Gastroesophageal sphincter (tissue), 4 donors: Measurements from ENCODE around the gene CELSR1. TPM values are rescaled to one million over a fixed set of nuclear protein-coding genes. Genes with fewer than 3 reads are reported as not detected.

Source experiments
- ATAC-seq: fragments of 150-250 bp; one replicate; pipeline ENCODE4 v1.9.1; 2016; ENCODE audit warnings: mild to moderate bottlenecking, moderate library complexity
- H3K27ac ChIP-seq, 4 donors: fragments of 200-600 bp; sonication (generic) in 3 of 4; 1 replicate in 3 of 4; 2 replicates in 1 of 4; pipeline ENCODE4 v1.5.1; 2016 to 2019
- H3K27me3 ChIP-seq: fragments of 200-600 bp; sonication (generic); one replicate; pipeline ENCODE4 v1.5.1; 2019
- H3K36me3 ChIP-seq, 2 donors: fragments of 200-600 bp; sonication (generic); one replicate each; pipeline ENCODE4 v1.5.1; 2019; ENCODE audit warnings: control low read depth in 1 of 2
- H3K4me1 ChIP-seq, 3 donors: fragments of 200-600 bp; sonication (generic); 1 replicate in 2 of 3; 2 replicates in 1 of 3; pipeline ENCODE4 v1.5.1; 2016 to 2019; ENCODE audit warnings: control low read depth in 2 of 3
- H3K4me3 ChIP-seq, 2 donors: fragments of 200-600 bp; sonication (generic); one replicate each; pipeline ENCODE4 v1.5.1; 2019; ENCODE audit warnings: mild to moderate bottlenecking in 1 of 2, moderate library complexity in 1 of 2
- H3K9me3 ChIP-seq, 3 donors: fragments of 200-600 bp; sonication (generic); one replicate each; pipeline ENCODE4 v1.5.1; 2017 to 2019; ENCODE audit warnings: control low read depth in 2 of 3
- EP300 ChIP-seq: sonication (generic); formaldehyde crosslinking; IDR thresholded peaks from one replicate; pipeline ENCODE4 v1.6.1; 2017; ENCODE audit warnings: antibody characterized with exemption, mild to moderate bottlenecking
- POLR2A ChIP-seq, 2 donors: fragments of 450-650 bp; IDR thresholded peaks; one replicate each; pipeline ENCODE4 v1.6.1; 2017; ENCODE audit warnings: antibody characterized with exemption in 2 of 2, mild to moderate bottlenecking in 2 of 2, moderate library complexity in 1 of 2
- POLR2AphosphoS5 ChIP-seq: sonication (generic); formaldehyde crosslinking; IDR thresholded peaks from one replicate; pipeline ENCODE4 v1.6.1; 2017; ENCODE audit warnings: antibody characterized with exemption
- WGBS, 2 donors: methylation state at CpG; one replicate each; pipeline ENCODE4 v1.1.5; 2018; ENCODE audit warnings: low coverage in 1 of 2; 5-methylcytosine and 5-hydroxymethylcytosine counted together
- total RNA-seq, 4 donors: library from RNA; depleted of rRNA; stranded (reverse); fragments of >200 nt; gene quantifications; one replicate each; pipeline ENCODE4 v1.1.0, GENCODE V29; 2016
- TF ChIP-seq, protein P1 (sequence below), 4 experiments: fragments of 200-600 bp in 2 of 4; fragments of 450-650 bp in 2 of 4; sonication (generic) in 1 of 4; IDR thresholded peaks; one replicate each; pipeline ENCODE4 v1.5.1; 2017 to 2019; ENCODE audit warnings: antibody characterized with exemption in 4 of 4, mild to moderate bottlenecking in 2 of 4, moderate library complexity in 2 of 4

The CELSR1 gene
- total RNA-seq, 4 donors from 2014 or later: 1.7 to 4.8 (median 4.3) TPM

- H3K27me3 ChIP-seq: peaks cover 12% of the 10 kb centered on the region
- no peak overlapping the region for H3K4me3 ChIP-seq
- WGBS, 2 donors: 64 to 71% methylated on average over 9 of the region's 15 CpGs
- TF ChIP-seq EP300 (no peak), POLR2A (IDR thresholded peaks at IDR 0.05) (no peak), POLR2AphosphoS5 (no peak)
- TF ChIP-seq, protein P1, sequence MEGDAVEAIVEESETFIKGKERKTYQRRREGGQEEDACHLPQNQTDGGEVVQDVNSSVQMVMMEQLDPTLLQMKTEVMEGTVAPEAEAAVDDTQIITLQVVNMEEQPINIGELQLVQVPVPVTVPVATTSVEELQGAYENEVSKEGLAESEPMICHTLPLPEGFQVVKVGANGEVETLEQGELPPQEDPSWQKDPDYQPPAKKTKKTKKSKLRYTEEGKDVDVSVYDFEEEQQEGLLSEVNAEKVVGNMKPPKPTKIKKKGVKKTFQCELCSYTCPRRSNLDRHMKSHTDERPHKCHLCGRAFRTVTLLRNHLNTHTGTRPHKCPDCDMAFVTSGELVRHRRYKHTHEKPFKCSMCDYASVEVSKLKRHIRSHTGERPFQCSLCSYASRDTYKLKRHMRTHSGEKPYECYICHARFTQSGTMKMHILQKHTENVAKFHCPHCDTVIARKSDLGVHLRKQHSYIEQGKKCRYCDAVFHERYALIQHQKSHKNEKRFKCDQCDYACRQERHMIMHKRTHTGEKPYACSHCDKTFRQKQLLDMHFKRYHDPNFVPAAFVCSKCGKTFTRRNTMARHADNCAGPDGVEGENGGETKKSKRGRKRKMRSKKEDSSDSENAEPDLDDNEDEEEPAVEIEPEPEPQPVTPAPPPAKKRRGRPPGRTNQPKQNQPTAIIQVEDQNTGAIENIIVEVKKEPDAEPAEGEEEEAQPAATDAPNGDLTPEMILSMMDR (IDR thresholded peaks at IDR 0.05): no peak
- ATAC-seq: no peak
- no peak overlapping the region for H3K27ac ChIP-seq
- H3K9me3 ChIP-seq: peaks cover 0 to 11% (median 0%) of the 10 kb centered on the region in 3 donors
- no peaks in the 10 kb centered on the region for H3K4me1 ChIP-seq
- H3K36me3 ChIP-seq: no peaks in the 10 kb centered on the region
Observed at GRCh38 chr22:46484861-46485595, 52.4 kb downstream of the CELSR1 start.

DNA sequence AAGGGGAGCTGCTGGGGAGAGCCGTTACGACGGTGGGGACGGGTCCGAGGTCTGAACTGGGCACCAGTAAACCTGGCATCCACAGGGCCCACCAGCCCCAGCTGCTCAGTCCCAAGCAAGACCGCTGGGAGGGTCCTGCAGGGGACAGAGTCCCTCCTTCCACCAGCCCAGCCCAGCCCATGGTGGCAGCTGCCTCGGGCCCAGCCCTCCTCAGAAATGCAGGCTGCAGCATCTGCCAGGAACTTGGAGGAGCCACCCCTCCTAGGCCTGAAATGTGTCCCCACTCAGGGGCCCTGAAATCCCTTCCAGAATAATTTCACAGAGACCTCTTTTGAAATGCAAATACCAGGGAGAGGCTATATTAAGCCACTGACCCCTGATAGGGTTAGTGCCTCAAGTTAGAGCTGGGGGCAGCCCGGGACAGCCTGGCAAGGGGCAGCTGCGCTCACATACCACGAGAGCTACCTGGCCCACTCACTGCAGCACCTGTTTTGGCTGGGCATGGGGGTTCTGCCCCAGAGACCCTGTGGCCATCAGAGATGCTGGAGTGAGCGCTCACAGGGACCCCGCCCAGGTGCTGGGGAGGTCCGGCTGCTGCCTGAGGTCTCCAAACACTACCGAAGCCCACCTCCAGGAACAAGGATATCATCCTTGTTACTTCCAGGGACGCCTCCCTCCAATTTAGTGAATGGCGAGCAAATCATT lies 53.1 kb downstream of the CELSR1 start:
- Histone ChIP-seq H3K4me1 (no peaks in the 10 kb centered on the region), H3K27me3 (peaks cover 12% of the 10 kb centered on the region), H3K4me3 (no peak overlapping the region), H3K36me3 (no peaks in the 10 kb centered on the region), H3K27ac (no peak overlapping the region), H3K9me3 (peaks cover 0 to 11% (median 0%) of the 10 kb centered on the region in 3 donors)
- 78 to 100% methylated on average over 2 to 4 of the region's 16 CpGs for WGBS, 2 donors
- TF ChIP-seq EP300: no peak
- ATAC-seq: no peak

DNA sequence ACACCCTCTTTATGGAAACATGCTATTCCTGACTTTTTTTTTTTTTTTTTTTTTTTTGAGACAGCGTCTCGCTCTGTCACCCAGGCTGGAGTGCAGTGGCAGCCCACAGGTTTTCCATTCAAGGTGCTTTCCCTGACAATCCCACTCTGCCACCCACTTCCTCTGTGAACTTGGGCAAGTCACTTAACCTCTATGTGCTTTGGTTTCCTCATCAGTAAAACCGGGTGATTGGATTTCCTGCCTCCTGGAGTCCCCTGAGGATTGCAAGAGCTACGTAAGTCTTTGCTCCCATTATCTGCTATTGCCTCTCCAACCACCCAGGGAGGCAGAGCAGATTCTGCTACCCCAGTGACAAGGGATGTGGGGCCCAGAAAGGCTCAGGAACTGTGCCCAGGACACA lies 54.1 kb downstream of the CELSR1 start:
- no peak overlapping the region for H3K4me3 ChIP-seq
- H3K27me3 ChIP-seq: peaks cover 18% of the 10 kb centered on the region
- H3K36me3 ChIP-seq: no peaks in the 10 kb centered on the region
- H3K4me1 ChIP-seq: no peaks in the 10 kb centered on the region
- no peak for ATAC-seq
- TF ChIP-seq, protein P1 (IDR thresholded peaks at IDR 0.05): no peak
- TF ChIP-seq POLR2AphosphoS5 (no peak), POLR2A (IDR thresholded peaks at IDR 0.05) (no peak), EP300 (no peak)
- peaks cover 0 to 11% (median 0%) of the 10 kb centered on the region in 3 donors for H3K9me3 ChIP-seq
- WGBS, 2 donors: 50 to 75% methylated on average over 2 to 3 of the region's 4 CpGs
- H3K27ac ChIP-seq: no peak overlapping the region

DNA sequence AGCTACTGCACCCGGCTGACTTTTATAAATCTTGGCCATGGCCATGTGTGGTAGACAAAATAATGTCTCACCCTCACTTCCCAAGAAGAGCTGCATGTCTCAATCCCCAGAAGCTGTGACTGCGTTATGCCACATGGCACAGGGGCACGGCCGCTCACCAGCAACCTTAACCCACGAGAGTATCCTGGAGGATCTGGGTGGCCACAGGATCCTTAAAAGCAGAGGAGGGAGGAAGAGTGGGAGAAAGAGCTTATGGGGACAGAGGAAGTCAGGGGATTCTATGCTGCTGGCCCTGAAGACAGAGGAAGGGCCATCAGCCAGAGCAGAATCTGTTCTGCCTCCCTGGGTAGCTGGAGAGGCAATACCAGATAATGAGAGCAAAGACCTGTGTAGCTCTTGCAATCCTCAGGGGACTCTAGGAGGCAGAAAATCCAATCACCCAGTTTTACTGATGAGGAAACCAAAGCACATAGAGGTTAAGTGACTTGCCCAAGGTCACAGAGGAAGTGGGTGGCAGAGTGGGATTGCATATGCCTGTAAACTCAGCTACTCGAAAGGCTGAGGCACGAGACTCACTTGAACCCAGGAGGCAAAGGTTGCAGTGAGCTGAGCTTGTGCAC lies 55.3 kb downstream of the CELSR1 start:
- Histone ChIP-seq H3K4me1 (no peaks in the 10 kb centered on the region), H3K36me3 (no peaks in the 10 kb centered on the region), H3K4me3 (no peak overlapping the region), H3K27me3 (peaks cover 25% of the 10 kb centered on the region), H3K9me3 (peaks cover 0 to 11% (median 0%) of the 10 kb centered on the region in 3 donors), H3K27ac (no peak overlapping the region)
- ATAC-seq: no peak
- no peak for TF ChIP-seq POLR2AphosphoS5
- no peak for TF ChIP-seq EP300
- TF ChIP-seq, protein P1 (IDR thresholded peaks at IDR 0.05): no peak
- WGBS, 2 donors: 98% methylated on average over 5 of the region's 7 CpGs; no CpG with 5 or more reads in 1 of the 2 donors

DNA sequence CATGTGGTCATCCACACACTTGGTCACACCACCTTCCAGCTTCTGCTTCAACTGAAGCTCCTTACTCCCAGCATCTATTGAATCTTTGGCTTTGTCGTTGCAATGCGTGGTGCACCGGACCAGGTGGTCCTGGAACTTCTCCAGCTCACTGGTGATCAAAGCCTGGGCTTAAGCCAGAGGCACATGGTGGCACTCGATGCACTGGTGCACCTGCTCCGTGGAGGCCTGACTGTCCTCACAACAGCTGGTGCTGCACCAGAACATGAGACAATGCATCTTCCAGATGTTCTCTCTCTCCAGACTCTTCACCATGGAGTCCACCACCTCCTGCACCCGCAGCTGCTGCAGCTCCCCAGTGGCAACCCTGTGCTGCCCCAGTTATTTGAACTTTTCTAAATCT lies 56.0 kb downstream of the CELSR1 start:
- TF ChIP-seq EP300: no peak
- TF ChIP-seq POLR2AphosphoS5: no peak
- no peak for TF ChIP-seq POLR2A (IDR thresholded peaks at IDR 0.05)
- H3K4me3 ChIP-seq: no peak overlapping the region
- no peaks in the 10 kb centered on the region for H3K36me3 ChIP-seq
- no peaks in the 10 kb centered on the region for H3K4me1 ChIP-seq
- WGBS, 2 donors: 71 to 100% methylated on average over 3 to 6 of the region's 6 CpGs
- H3K9me3 ChIP-seq: peaks cover 0 to 11% (median 0%) of the 10 kb centered on the region in 3 donors
- ATAC-seq: no peak
- peaks cover 28% of the 10 kb centered on the region for H3K27me3 ChIP-seq
- no peak overlapping the region for H3K27ac ChIP-seq
